ENCODE results near the gene PDE6B. TPM values are rescaled to one million over a fixed set of nuclear protein-coding genes. Genes with fewer than 3 reads are reported as not detected.
A peak's percentile ranks its signal among the peaks of the same experiment; 100 is the strongest.

Gene PDE6B
- total and polyA plus RNA-seq, 2 of the 13 experiments (the other 11 are each of a cell fraction or from before 2014, with no cell fraction given), result 0.38 to 0.40 TPM

DNA sequence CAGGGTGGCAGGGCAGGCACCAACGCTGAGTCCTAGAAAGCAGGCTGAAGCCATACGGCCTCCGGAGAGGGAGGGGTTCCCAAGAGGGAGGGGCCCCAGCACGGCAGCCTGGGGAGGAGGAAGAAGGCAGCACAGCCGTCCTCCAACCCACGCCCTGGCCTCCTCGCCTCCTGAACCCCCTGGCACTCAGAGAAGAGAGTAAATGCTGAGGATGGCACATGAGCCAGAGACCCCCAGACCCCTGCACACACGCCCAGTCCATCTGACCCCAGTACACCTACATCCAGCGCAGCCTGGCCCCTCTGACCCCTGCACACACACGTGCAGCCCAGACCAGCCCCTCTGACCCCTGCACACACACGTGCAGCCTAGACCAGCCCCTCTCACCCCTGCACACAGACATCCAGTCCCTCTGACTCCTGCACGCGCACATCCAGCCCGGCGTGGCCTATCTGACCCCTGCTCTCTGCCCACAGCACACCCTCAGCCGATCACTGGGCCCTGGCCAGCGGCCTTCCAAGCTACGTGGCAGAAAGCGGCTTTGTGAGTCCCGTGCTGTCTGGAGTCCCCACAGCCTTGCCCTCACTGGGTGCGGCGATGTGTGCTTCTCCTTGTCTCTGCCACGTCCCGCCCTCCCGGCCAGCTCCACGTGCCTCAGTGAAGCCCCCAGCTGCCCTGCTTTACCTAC lies 30.2 kb downstream of the PDE6B start (continued):
- TF ChIP-seq, protein P1, sequence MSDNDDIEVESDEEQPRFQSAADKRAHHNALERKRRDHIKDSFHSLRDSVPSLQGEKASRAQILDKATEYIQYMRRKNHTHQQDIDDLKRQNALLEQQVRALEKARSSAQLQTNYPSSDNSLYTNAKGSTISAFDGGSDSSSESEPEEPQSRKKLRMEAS (IDR thresholded peaks at IDR 0.05), result peak; percentile 47; the same call in 1 of the 2 replicates
- TF ChIP-seq, protein P2, sequence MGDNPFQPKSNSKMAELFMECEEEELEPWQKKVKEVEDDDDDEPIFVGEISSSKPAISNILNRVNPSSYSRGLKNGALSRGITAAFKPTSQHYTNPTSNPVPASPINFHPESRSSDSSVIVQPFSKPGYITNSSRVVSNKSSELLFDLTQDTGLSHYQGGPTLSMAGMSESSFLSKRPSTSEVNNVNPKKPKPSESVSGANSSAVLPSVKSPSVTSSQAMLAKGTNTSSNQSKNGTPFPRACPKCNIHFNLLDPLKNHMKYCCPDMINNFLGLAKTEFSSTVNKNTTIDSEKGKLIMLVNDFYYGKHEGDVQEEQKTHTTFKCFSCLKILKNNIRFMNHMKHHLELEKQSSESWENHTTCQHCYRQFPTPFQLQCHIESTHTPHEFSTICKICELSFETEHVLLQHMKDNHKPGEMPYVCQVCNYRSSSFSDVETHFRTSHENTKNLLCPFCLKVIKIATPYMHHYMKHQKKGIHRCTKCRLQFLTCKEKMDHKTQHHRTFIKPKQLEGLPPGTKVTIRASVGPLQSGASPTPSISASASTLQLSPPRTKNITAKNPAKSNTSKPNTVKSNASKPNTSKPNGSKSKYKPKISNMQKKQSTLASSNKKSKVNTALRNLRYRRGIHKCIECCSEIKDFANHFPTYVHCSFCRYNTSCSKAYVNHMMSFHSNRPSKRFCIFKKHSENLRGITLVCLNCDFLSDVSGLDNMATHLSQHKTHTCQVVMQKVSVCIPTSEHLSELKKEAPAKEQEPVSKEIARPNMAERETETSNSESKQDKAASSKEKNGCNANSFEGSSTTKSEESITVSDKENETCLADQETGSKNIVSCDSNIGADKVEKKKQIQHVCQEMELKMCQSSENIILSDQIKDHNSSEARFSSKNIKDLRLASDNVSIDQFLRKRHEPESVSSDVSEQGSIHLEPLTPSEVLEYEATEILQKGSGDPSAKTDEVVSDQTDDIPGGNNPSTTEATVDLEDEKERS (CRISPR knock-in tag; IDR thresholded peaks at IDR 0.05), result no peak
- no peak for TF ChIP-seq FOXK2 (IDR thresholded peaks at IDR 0.05)
- 0 out of 2 replicates have a peak, but pooled peaks have one; percentile 49 for TF ChIP-seq ZSCAN21 (CRISPR knock-in tag; IDR thresholded peaks at IDR 0.05; ENCODE audit: borderline replicate concordance)
- TF ChIP-seq, protein P3, sequence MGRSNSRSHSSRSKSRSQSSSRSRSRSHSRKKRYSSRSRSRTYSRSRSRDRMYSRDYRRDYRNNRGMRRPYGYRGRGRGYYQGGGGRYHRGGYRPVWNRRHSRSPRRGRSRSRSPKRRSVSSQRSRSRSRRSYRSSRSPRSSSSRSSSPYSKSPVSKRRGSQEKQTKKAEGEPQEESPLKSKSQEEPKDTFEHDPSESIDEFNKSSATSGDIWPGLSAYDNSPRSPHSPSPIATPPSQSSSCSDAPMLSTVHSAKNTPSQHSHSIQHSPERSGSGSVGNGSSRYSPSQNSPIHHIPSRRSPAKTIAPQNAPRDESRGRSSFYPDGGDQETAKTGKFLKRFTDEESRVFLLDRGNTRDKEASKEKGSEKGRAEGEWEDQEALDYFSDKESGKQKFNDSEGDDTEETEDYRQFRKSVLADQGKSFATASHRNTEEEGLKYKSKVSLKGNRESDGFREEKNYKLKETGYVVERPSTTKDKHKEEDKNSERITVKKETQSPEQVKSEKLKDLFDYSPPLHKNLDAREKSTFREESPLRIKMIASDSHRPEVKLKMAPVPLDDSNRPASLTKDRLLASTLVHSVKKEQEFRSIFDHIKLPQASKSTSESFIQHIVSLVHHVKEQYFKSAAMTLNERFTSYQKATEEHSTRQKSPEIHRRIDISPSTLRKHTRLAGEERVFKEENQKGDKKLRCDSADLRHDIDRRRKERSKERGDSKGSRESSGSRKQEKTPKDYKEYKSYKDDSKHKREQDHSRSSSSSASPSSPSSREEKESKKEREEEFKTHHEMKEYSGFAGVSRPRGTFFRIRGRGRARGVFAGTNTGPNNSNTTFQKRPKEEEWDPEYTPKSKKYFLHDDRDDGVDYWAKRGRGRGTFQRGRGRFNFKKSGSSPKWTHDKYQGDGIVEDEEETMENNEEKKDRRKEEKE (IDR thresholded peaks at IDR 0.05), result no peak
- TF ChIP-seq, protein P4, sequence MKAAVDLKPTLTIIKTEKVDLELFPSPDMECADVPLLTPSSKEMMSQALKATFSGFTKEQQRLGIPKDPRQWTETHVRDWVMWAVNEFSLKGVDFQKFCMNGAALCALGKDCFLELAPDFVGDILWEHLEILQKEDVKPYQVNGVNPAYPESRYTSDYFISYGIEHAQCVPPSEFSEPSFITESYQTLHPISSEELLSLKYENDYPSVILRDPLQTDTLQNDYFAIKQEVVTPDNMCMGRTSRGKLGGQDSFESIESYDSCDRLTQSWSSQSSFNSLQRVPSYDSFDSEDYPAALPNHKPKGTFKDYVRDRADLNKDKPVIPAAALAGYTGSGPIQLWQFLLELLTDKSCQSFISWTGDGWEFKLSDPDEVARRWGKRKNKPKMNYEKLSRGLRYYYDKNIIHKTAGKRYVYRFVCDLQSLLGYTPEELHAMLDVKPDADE (CRISPR knock-in tag; IDR thresholded peaks at IDR 0.05), result no peak
- no peak for TF ChIP-seq SP4 (CRISPR knock-in tag; IDR thresholded peaks at IDR 0.05)
- TF ChIP-seq HOXA3 (CRISPR knock-in tag; IDR thresholded peaks at IDR 0.05), result peak; percentile 30; the same call in 1 of the 2 replicates
- peak; percentile 99 for TF ChIP-seq ZSCAN25 (CRISPR knock-in tag; IDR thresholded peaks at IDR 0.05)
- TF ChIP-seq ARID3A (IDR thresholded peaks at IDR 0.05; ENCODE audit: low read depth, low read length), result no peak
- TF ChIP-seq ZNF136 (CRISPR knock-in tag; IDR thresholded peaks at IDR 0.05; ENCODE audit: low read depth), result no peak
- no peak for TF ChIP-seq THAP11 (CRISPR knock-in tag; IDR thresholded peaks at IDR 0.05)
- TF ChIP-seq AGO2 (optimal IDR thresholded peaks at IDR 0.05; ENCODE audit: low read depth, low read length), result no peak
- TF ChIP-seq CREM (IDR thresholded peaks at IDR 0.05), result no peak
- no peak for TF ChIP-seq CREM (CRISPR knock-in tag; IDR thresholded peaks at IDR 0.05)
- peak; percentile 91 for TF ChIP-seq BHLHE40 (IDR thresholded peaks at IDR 0.05; ENCODE audit: low read length)
- no peak for TF ChIP-seq HOXD1 (CRISPR knock-in tag; IDR thresholded peaks at IDR 0.05)
- no peak for TF ChIP-seq ZNF337 (CRISPR knock-in tag; IDR thresholded peaks at IDR 0.05; ENCODE audit: borderline replicate concordance, low read depth)
- peak; percentile 79; the same call in 1 of the 2 replicates for TF ChIP-seq ZBTB38 (CRISPR knock-in tag; IDR thresholded peaks at IDR 0.05)
- no peak for TF ChIP-seq ZFP41 (CRISPR knock-in tag; IDR thresholded peaks at IDR 0.05; ENCODE audit: borderline replicate concordance)
- TF ChIP-seq MYC (CRISPR knock-in tag; IDR thresholded peaks at IDR 0.05; ENCODE audit: borderline replicate concordance), result peak; percentile 68
- no peak for TF ChIP-seq ZNF383 (CRISPR knock-in tag; IDR thresholded peaks at IDR 0.05; ENCODE audit: borderline replicate concordance)
